Stimulated activated CD4-positive, alpha-beta T cell treated with anti-CD3 and anti-CD28 coated beads, Interleukin-1b, Interleukin-23, amount 100 ng/mL, for 48 hours (primary cell): Measurements from ENCODE around the gene RARRES2.
A peak's percentile ranks its signal among the peaks of the same experiment; 100 is the strongest.

ENCODE experiments used
- DNase-seq: peaks from one replicate; pipeline ENCODE4 v3.0.0-alpha.2; 2020

The RARRES2 gene

GRCh38 chr7:150361402-150361801 lies 20.0 kb upstream of the RARRES2 start:
- DNase-seq = no peak

GRCh38 chr7:150360363-150361058 lies 19.1 kb upstream of the RARRES2 start:
- DNase-seq = no peak

- no peak for DNase-seq
Observed at GRCh38 chr7:150359622-150360362, 18.4 kb upstream of the RARRES2 start.

GRCh38 chr7:150358988-150359621 lies 17.7 kb upstream of the RARRES2 start:
- no peak for DNase-seq

- no peak for DNase-seq
Observed at GRCh38 chr7:150358433-150358832, 17.0 kb upstream of the RARRES2 start.

- DNase-seq = no peak
Observed at GRCh38 chr7:150357771-150358427, 16.5 kb upstream of the RARRES2 start.

GRCh38 chr7:150357270-150357669 lies 15.8 kb upstream of the RARRES2 start:
- DNase-seq = peak; percentile 66

- DNase-seq = no peak
Observed at GRCh38 chr7:150356265-150356897, 15.0 kb upstream of the RARRES2 start.

GRCh38 chr7:150355666-150356059 lies 14.2 kb upstream of the RARRES2 start:
- no peak for DNase-seq

- DNase-seq = no peak
Observed at GRCh38 chr7:150351587-150352194, 10.3 kb upstream of the RARRES2 start.

GRCh38 chr7:150346922-150347321 lies 5.5 kb upstream of the RARRES2 start:
- no peak for DNase-seq

- no peak for DNase-seq
Observed at GRCh38 chr7:150345012-150345411, 3.6 kb upstream of the RARRES2 start.

GRCh38 chr7:150344299-150344698 lies 2.9 kb upstream of the RARRES2 start:
- no peak for DNase-seq

- no peak for DNase-seq
Observed at GRCh38 chr7:150343225-150343624, 1.8 kb upstream of the RARRES2 start.

GRCh38 chr7:150342121-150342408 lies 636 bp upstream of the RARRES2 start:
- DNase-seq = no peak

- no peak for DNase-seq
Observed at GRCh38 chr7:150340875-150341262, 560 bp downstream of the RARRES2 start.

GRCh38 chr7:150340024-150340749 lies 1.2 kb downstream of the RARRES2 start:
- DNase-seq = no peak

- DNase-seq = no peak
Observed at GRCh38 chr7:150339409-150339809, 2.0 kb downstream of the RARRES2 start.

GRCh38 chr7:150338166-150338829 lies 3.1 kb downstream of the RARRES2 start:
- no peak for DNase-seq

GRCh38 chr7:150337659-150338081 lies 3.8 kb downstream of the RARRES2 start:
- DNase-seq = no peak

- no peak for DNase-seq
Observed at GRCh38 chr7:150337179-150337578, 4.2 kb downstream of the RARRES2 start.

GRCh38 chr7:150336746-150337145 lies 4.7 kb downstream of the RARRES2 start:
- no peak for DNase-seq
